Liver (tissue), 9 donors: ENCODE data around the gene TBL2. TPM values are rescaled to one million over a fixed set of nuclear protein-coding genes. Genes with fewer than 3 reads are reported as not detected.

Experiments
- DNase-seq: peaks from one replicate; pipeline ENCODE4 v3.0.0-alpha.2; 2017; ENCODE audit warnings: low spot score
- H3K27ac ChIP-seq, 2 donors: one replicate each; pipeline ENCODE4 v1.7.0; 2013; ENCODE audit warnings: inconsistent platforms in 2 of 2, low read length in 2 of 2, control low read depth in 1 of 2, low read depth in 1 of 2, mild to moderate bottlenecking in 1 of 2
- H3K27me3 ChIP-seq, 4 donors: one replicate each; pipeline versions ENCODE4 v1.6.1 to v1.7.0; 2013; ENCODE audit warnings: low read length in 3 of 4, inconsistent platforms in 1 of 4, mild to moderate bottlenecking in 1 of 4, moderate library complexity in 1 of 4; ENCODE audit not compliant: control insufficient read depth in 4 of 4, insufficient read depth in 4 of 4
- H3K36me3 ChIP-seq, 4 donors: one replicate each; pipeline versions ENCODE4 v1.6.1 to v1.7.0; 2013; ENCODE audit warnings: low read length in 3 of 4, mild to moderate bottlenecking in 3 of 4, low read depth in 1 of 4, moderate library complexity in 1 of 4; ENCODE audit not compliant: control insufficient read depth in 4 of 4, insufficient read depth in 3 of 4
- H3K4me1 ChIP-seq, 4 donors: one replicate each; pipeline versions ENCODE4 v1.6.1 to v1.7.0; 2013; ENCODE audit warnings: low read length in 3 of 4, mild to moderate bottlenecking in 3 of 4, moderate library complexity in 1 of 4; ENCODE audit not compliant: control insufficient read depth in 4 of 4, insufficient read depth in 4 of 4
- H3K4me3 ChIP-seq, 3 donors: one replicate each; pipeline versions ENCODE4 v1.6.1 to v1.7.0; 2013; ENCODE audit warnings: low read length in 3 of 3, control low read depth in 1 of 3, low read depth in 1 of 3, mild to moderate bottlenecking in 1 of 3
- H3K9ac ChIP-seq, 2 donors: one replicate each; pipeline ENCODE4 v1.7.0; 2013; ENCODE audit warnings: low read length in 2 of 2, mild to moderate bottlenecking in 2 of 2, moderate library complexity in 2 of 2, control low read depth in 1 of 2, low read depth in 1 of 2
- H3K9me3 ChIP-seq, 4 donors: one replicate each; pipeline versions ENCODE4 v1.6.1 to v1.7.0; 2013; ENCODE audit warnings: low read length in 3 of 4; ENCODE audit not compliant: control insufficient read depth in 4 of 4
- CTCF ChIP-seq: fragments of 150-350 bp; IDR thresholded peaks from 2 replicates; pipeline ENCODE4 v1.5.1; 2017; ENCODE audit warnings: improper control_type of control experiment, low read depth, low read length; ENCODE audit not compliant: missing input control
- EGR1 ChIP-seq, 2 donors: IDR thresholded peaks; 2 replicates each; pipeline ENCODE4 v1.6.1; 2016 to 2018; ENCODE audit warnings: antibody characterized with exemption in 2 of 2, low read depth in 2 of 2
- FOXA1 ChIP-seq: IDR thresholded peaks from 2 replicates; pipeline ENCODE4 v1.6.1; 2016; ENCODE audit warnings: antibody characterized with exemption
- FOXA2 ChIP-seq: IDR thresholded peaks from 2 replicates; pipeline ENCODE4 v1.6.1; 2016; ENCODE audit warnings: antibody characterized with exemption
- GABPA ChIP-seq, 2 donors: IDR thresholded peaks in 1 of 2; conservative IDR thresholded peaks in 1 of 2; 2 replicates each; pipeline ENCODE4 v1.6.1; 2016; ENCODE audit warnings: antibody characterized with exemption in 2 of 2, mild to moderate bottlenecking in 1 of 2, moderate library complexity in 1 of 2
- HNF4A ChIP-seq, 2 donors: conservative IDR thresholded peaks; 2 replicates each; pipeline ENCODE4 v1.6.1; 2016; ENCODE audit warnings: antibody characterized with exemption in 2 of 2, mild to moderate bottlenecking in 2 of 2
- HNF4G ChIP-seq: IDR thresholded peaks from 2 replicates; pipeline ENCODE4 v1.6.1; 2016; ENCODE audit warnings: antibody characterized with exemption
- NR2F2 ChIP-seq: IDR thresholded peaks from 2 replicates; pipeline ENCODE4 v1.6.1; 2016; ENCODE audit warnings: antibody characterized with exemption
- RAD21 ChIP-seq, 2 donors: IDR thresholded peaks; 2 replicates each; pipeline ENCODE4 v1.6.1; 2016; ENCODE audit warnings: antibody characterized with exemption in 2 of 2, mild to moderate bottlenecking in 2 of 2
- RXRA ChIP-seq, 2 donors: IDR thresholded peaks; 2 replicates each; pipeline ENCODE4 v1.6.1; 2017 to 2018; ENCODE audit warnings: antibody characterized with exemption in 2 of 2, mild to moderate bottlenecking in 1 of 2
- SP1 ChIP-seq: IDR thresholded peaks from 2 replicates; pipeline ENCODE4 v1.6.1; 2018; ENCODE audit warnings: antibody characterized with exemption, mild to moderate bottlenecking
- TAF1 ChIP-seq: conservative IDR thresholded peaks from 2 replicates; pipeline ENCODE4 v1.6.1; 2016; ENCODE audit warnings: antibody characterized with exemption, mild to moderate bottlenecking
- YY1 ChIP-seq: IDR thresholded peaks from 2 replicates; pipeline ENCODE4 v1.6.1; 2016; ENCODE audit warnings: antibody characterized with exemption, mild to moderate bottlenecking
- WGBS: extraction: QIAGEN DNeasy Blood & Tissue Kit; methylation state at CpG from one replicate; pipeline ENCODE4 v1.1.7; 2013; 5-methylcytosine and 5-hydroxymethylcytosine counted together
- polyA plus RNA-seq, 2 donors: library from polyadenylated mRNA; stranded (reverse) in 1 of 2; unstranded in 1 of 2; fragments of 200-250 nt in 1 of 2; fragments of >200 nt in 1 of 2; fragmentation: Nextera tagmentation in 1 of 2; extraction: Ambion mirVana in 1 of 2; gene quantifications; one replicate each; pipeline versions ENCODE4 v1.2.1 to v1.2.3, GENCODE V29; 2013 to 2015
- total RNA-seq, 2 donors: library from RNA; depleted of rRNA; stranded (reverse); fragments of >200 nt; gene quantifications; one replicate each; pipeline ENCODE4 v1.2.3, GENCODE V29; 2014
- TF ChIP-seq, protein P1 (sequence below): IDR thresholded peaks from 2 replicates; pipeline ENCODE4 v1.6.1; 2016; ENCODE audit warnings: antibody characterized with exemption, mild to moderate bottlenecking
- TF ChIP-seq, protein P2 (sequence below): IDR thresholded peaks from 2 replicates; pipeline ENCODE4 v1.6.1; 2016; ENCODE audit warnings: antibody characterized with exemption
- TF ChIP-seq, protein P3 (sequence below): IDR thresholded peaks from 2 replicates; pipeline ENCODE4 v1.6.1; 2016; ENCODE audit warnings: antibody characterized with exemption
- donor health status: healthy.
- donor health status: healthy.
- donor health status: healthy.
- donor health status: healthy.
- donor health status: healthy.

The TBL2 gene
- total and polyA plus RNA-seq, 4 donors, result 10.9 to 36.6 (median 19.0) TPM

GRCh38 chr7:73596191-73597065 is 18.0 kb upstream of the TBL2 start:
- H3K4me1 ChIP-seq, result peaks cover 0 to 6% (median 0%) of the 10 kb centered on the region in 4 donors
- H3K9me3 ChIP-seq, result no peaks in the 10 kb centered on the region
- TF ChIP-seq HNF4G (no peak), YY1 (no peak), FOXA1 (no peak), NR2F2 (no peak), FOXA2 (no peak), HNF4A (conservative IDR thresholded peaks at IDR 0.05) (no peak), EGR1 (IDR thresholded peaks at IDR 0.05; ENCODE audit: low read depth in 2 of 2) (no peak), TAF1 (no peak), RXRA (IDR thresholded peaks at IDR 0.05) (no peak), RAD21 (IDR thresholded peaks at IDR 0.05) (no peak)
- TF ChIP-seq, protein P1, sequence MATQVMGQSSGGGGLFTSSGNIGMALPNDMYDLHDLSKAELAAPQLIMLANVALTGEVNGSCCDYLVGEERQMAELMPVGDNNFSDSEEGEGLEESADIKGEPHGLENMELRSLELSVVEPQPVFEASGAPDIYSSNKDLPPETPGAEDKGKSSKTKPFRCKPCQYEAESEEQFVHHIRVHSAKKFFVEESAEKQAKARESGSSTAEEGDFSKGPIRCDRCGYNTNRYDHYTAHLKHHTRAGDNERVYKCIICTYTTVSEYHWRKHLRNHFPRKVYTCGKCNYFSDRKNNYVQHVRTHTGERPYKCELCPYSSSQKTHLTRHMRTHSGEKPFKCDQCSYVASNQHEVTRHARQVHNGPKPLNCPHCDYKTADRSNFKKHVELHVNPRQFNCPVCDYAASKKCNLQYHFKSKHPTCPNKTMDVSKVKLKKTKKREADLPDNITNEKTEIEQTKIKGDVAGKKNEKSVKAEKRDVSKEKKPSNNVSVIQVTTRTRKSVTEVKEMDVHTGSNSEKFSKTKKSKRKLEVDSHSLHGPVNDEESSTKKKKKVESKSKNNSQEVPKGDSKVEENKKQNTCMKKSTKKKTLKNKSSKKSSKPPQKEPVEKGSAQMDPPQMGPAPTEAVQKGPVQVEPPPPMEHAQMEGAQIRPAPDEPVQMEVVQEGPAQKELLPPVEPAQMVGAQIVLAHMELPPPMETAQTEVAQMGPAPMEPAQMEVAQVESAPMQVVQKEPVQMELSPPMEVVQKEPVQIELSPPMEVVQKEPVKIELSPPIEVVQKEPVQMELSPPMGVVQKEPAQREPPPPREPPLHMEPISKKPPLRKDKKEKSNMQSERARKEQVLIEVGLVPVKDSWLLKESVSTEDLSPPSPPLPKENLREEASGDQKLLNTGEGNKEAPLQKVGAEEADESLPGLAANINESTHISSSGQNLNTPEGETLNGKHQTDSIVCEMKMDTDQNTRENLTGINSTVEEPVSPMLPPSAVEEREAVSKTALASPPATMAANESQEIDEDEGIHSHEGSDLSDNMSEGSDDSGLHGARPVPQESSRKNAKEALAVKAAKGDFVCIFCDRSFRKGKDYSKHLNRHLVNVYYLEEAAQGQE, result no peak
- TF ChIP-seq, protein P2, sequence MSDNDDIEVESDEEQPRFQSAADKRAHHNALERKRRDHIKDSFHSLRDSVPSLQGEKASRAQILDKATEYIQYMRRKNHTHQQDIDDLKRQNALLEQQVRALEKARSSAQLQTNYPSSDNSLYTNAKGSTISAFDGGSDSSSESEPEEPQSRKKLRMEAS, result no peak
- 82% methylated on average over 37 of the region's 37 CpGs for WGBS
- H3K9ac ChIP-seq, result no peak overlapping the region
- no peaks in the 10 kb centered on the region for H3K27me3 ChIP-seq
- no peak overlapping the region for H3K27ac ChIP-seq
- H3K4me3 ChIP-seq, result no peak overlapping the region
- peaks cover 4 to 23% (median 19%) of the 10 kb centered on the region in 4 donors for H3K36me3 ChIP-seq
- DNase-seq, result no peak

DNA sequence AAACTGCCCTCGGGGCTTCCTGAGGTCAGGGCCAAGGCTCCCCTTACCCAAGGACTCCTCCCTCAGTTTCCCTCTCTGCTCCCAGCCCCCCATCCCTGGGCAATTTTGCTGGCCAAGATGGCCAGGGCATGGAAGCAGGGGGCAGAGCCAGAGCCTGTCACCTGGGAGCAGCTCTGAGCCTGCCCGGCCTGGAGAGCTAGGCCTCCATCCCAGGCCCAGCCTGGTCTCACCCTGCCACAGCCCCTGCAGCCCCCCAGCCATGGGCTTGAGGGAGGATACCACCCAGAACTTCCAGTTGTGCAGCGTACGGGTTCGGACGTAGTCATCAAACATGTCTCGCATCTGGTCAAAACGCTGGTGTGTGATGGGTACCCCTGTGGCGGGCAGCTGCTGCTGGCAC is 17.0 kb upstream of the TBL2 start:
- Histone ChIP-seq H3K4me3 (no peak overlapping the region), H3K9ac (no peak overlapping the region), H3K27ac (no peak overlapping the region), H3K4me1 (no peaks in the 10 kb centered on the region), H3K27me3 (no peaks in the 10 kb centered on the region), H3K9me3 (no peaks in the 10 kb centered on the region), H3K36me3 (peaks cover 4 to 23% (median 19%) of the 10 kb centered on the region in 4 donors)
- no peak for TF ChIP-seq EGR1 (IDR thresholded peaks at IDR 0.05; ENCODE audit: low read depth in 2 of 2)
- no peak for TF ChIP-seq CTCF
- TF ChIP-seq SP1, result no peak
- TF ChIP-seq GABPA (IDR thresholded peaks at IDR 0.05 in 1 of 2, conservative IDR thresholded peaks at IDR 0.05 in 1 of 2), result no peak
- TF ChIP-seq, protein P2, result no peak
- TF ChIP-seq, protein P3, sequence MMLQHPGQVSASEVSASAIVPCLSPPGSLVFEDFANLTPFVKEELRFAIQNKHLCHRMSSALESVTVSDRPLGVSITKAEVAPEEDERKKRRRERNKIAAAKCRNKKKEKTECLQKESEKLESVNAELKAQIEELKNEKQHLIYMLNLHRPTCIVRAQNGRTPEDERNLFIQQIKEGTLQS, result no peak
- TF ChIP-seq RXRA (IDR thresholded peaks at IDR 0.05), result no peak
- TF ChIP-seq RAD21 (IDR thresholded peaks at IDR 0.05), result no peak
- TF ChIP-seq FOXA2, result no peak
- no peak for DNase-seq
- WGBS, result 91% methylated on average over 9 of the region's 9 CpGs
